ENCODE results near the gene TNFRSF18.

The TNFRSF18 gene

DNA sequence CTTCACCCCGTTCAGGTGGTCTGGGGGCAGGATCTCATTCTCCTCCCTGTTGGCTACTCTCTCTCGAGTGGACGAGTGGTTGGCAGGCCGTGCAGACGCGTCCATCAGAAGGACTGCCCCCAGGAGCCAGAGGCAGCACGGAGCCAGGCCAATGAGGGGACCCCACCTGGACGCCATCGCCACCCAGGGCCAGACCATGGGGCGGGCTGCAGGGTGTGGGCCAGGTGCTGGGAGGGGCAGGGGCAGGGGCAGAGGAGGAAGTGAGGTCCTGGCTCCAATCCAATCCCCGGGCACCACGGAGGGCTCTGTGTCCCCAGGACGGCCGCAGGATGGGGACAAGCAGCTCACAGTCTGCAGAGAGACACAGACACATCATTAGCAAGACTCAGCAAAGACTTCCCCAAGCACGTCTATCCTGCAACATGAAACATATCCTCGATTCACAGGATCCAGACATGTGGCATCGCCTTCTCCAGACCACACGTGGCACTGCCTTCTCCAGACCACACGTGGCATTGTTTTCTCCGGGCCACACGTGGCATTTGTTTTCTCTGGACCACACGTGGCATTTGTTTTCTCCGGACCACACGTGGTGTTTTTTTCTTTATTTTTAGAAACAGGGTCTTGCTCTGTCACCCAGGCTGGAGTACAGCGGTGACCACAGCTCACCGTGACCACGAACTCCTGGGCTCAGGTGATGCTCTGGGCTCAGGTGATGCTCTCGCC is 22.4 kb upstream of the TNFRSF18 start:
- DNase-seq (ENCODE audit: low spot score): no peak

DNA sequence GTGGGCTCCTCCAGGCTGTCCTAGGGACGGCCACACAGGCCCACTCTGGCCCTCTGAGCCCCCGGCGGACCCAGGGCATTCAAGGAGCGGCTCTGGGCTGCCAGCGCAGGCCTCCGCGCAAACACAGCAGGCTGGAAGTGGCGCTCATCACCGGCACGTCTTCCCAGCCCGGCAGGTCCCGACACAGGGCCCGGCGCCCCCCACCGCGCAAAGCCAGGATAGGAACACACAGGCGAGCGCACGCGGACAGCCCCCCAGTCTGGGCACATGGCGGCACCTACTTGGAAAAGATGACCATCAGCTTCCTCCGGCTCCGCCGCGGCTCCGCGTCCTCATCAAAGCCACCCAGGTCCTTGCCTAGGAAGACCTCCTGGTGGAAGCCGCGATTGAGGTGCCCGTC is 21.8 kb upstream of the TNFRSF18 start:
- no peak for DNase-seq (ENCODE audit: low spot score)

DNA sequence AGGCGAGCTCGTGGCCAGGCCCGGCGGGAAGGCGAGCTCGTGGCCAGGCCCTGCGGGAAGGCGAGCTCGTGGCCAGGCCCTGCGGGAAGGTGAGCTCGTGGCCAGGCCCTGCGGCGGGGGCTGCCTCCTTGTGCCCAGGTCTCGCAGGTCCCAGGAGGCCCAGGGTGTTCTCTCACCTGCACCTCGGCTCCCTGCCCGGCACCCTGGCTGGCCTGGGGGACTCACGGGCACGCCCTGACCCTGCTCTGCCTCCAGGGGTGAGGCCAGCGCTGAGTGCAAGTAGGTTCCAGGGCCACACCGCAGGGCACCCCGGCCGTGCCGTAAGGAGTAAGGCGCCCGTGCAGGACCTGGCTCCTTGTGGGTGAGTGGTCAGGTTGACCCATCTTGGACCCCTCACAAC is 21.0 kb upstream of the TNFRSF18 start:
- DNase-seq (ENCODE audit: low spot score): no peak

DNA sequence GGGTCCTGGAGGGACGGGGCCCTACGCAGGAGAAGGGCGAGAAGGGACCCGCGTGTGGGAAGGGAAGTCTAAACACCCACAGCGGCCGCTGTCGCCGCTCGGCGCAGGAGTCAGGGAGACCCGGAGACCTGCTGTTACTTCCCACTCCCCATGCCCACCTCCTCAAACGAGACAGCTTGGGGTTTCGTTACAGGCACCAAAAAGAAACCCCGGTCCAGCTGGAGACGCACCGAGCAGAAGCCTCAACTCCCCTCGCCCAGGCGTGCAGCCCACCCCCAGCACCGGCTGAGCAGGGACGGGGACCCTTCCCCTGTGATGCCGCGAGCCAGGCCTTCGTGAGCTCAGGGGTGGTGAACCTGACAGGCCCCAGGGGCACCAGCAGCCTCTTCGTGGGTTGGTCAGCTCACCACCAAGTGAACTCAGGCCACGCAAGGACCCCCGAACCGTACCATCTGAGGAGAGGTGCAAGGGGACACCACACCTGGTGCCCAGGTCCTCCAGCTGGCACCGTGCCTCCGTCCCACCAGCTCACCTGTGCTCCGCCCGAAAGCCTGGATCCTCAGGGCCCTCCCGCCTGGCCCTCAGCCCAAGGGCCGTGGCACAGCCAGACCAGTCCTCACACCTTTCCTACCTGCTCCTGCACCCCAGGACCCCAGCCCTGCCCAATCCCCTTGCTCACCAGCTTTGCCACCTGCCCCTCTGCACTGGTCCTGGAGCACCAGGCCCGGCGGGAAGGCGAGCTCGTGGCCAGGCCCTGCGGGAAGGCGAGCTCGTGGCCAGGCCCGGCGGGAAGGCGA is 20.4 kb upstream of the TNFRSF18 start:
- no peak for DNase-seq (ENCODE audit: low spot score)

DNA sequence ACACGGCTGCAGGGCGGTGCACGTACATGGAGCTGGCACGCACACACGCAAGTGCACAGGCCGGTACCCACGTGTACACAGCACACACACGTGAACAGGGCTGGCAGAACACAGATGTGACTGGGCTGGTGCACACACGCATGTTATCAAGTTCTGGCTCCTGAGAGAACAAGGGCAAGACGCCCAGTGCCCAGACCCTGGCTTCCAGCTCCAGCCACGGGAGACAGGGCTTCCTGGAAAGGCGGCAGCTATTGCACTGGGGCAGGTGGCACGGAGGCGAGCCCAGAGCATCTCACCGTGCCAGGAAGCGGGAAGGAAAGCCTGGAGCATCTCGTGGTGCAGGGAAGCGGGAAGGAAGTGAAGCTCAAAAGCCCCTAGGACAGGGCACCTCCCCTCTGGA is 19.5 kb upstream of the TNFRSF18 start:
- DNase-seq (ENCODE audit: low spot score): no peak

DNA sequence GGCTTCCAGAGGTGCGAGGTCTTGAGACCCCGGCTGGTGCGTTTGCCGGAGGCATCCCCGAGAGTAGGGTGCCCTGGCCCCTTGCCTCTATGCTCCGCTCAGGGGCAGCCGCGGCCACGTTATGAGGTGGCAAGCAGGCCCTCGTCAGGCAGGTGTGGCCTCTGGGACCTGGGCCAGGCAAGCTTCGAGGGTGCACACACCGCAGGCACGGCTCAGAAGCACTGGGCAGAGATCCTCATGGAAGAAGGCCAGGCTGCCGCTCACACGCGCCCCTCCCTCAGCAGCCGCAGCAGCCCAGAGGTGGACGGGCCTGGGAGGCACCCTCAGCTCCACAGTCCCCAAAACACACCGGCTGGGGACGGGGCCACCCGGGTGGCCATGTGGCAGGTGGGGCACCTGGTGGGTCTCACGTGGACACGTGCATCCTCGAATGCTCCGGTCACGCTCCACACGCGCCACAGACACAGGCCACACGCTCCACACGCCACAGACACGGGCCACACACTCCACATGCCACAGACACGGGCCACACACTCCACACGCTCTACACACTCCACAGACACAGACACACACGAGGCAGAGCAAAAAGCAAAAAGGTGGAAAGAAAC is 18.9 kb upstream of the TNFRSF18 start:
- DNase-seq (ENCODE audit: low spot score): no peak

DNA sequence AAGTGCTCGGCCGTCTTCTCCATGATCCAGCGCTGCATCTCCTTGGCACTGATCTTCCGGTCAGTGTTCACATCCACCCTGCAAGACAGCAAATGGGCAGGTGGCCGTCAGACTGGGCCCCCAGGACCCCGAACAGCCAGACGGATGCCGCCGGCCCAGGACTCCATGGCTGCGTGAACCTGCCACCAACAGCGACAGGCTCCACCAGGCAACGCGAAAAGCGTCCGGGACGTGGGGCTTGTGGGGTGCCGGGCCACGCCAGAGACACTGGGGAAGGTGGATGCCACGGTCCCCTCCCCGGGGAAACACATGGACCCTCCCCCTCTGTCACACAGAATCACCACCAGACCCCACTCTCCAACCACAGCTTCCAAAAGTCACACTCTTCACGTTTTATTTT is 17.5 kb upstream of the TNFRSF18 start:
- DNase-seq (ENCODE audit: low spot score): no peak

DNA sequence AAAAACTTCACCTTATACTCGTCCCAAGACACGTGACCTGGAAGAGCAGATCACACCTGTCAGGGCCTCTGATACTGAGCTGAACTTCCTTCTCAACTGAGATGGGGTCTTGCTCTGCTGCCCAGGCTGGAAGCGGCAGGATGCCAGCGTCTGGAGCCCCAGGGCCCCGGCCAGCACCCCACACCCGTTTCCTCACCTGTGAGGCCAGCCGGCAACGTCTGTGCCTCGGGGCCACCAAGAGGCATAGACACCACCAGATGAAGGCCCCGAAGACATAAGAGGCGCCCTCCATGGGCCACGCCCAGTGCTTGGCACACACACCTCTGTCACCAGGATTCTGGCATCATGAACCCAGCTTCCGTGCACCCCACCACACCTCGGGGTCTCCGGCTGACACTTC is 16.9 kb upstream of the TNFRSF18 start:
- DNase-seq (ENCODE audit: low spot score): no peak

DNA sequence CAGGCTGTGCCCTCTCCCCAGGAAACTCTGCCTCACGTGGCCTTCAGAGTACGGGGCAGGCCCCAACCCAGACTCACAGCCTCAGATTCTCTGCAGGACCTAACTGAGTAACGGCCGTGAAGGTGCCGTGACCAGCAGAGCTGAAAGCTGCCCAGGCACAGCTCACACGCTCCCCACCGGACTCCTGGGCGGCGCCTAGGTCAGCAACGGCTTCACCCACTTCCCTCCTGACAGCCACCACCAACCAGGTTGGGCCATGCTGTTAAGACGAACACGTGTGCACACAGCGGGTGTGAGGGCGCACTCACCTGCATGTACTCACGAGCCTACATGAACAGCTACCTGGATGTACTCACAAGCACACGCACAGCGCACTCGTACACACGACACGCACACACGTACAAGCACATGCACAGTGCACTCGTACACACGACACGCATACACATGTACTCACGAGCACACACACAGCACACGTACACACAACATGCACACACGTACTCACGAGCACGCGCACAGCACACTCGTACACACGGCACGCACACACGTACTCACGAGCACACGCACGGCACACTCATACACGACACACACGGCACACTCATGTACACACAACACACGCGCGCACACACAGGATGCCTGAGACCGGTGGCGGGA is 16.3 kb upstream of the TNFRSF18 start:
- DNase-seq (ENCODE audit: low spot score): no peak

DNA sequence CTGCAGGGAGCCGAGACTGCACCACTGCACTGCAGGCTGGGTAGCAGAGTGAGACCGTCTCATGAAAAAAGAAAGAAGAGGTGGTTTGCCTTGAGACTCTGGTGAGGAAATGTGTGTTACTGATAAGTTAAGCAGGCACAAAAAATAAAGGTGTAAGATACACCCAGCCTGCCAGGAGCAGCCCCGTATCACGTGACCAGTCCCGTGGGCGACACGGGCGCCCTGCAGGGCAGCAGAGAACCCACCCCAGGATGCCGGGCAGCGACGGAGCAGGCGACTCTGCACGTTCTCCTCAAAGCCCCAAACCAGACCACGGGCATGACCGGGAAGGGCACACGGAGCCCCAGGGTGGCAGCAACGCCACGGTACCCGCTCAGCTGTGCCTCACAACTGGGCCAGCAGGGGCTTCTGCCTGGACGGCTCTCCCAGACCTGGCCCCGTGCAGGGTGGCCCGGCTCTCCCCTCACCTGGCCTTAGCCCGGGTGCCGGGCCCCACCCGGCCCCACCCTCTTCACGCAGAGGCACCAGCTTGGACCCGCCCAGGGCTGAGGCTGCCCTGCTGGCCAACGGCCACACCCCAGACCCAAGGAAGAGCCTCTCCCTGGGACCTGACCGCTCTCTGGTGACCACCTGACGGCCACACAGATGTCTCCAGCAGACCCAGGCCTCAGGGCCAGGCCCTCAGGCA is 15.6 kb upstream of the TNFRSF18 start:
- no peak for DNase-seq (ENCODE audit: low spot score)

DNA sequence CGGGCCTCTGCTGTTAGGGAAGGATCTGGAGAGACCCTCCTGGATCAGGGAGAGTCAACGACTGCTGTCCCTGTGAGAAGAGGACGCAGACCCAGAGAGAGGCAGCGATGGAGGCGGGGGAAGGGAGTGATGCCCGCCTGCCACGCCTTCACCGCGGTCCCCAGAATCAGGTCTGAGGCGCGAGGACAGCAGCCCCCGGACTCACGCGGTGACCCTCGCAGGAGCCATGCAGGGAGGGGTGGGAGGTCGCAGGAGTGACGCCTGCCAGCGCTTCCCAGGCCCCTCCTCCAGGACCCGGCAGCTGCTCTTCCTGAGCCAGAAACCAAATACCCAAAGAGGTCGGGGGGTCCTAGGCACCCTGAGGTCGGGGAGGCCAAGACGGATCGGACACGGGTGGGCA is 13.8 kb upstream of the TNFRSF18 start:
- no peak for DNase-seq (ENCODE audit: low spot score)

DNA sequence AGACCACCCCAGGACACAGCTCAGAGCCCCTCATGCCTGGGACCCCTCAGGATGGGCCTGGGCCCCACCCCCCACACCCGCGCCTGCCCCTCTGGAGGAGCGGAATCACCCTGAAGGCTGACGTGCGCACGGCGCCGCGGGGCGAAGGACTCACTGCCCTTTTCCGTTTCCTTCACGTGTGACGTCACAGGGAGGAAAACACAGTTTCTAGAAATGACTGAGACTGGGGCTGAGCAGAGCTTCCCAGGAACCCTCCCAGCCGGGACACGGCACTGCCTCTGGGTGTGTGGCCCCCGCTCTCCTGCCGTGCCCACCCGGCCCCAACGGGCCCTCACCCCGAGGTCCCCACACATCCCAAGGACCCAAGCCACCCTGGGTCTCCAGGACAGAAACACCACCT is 12.9 kb upstream of the TNFRSF18 start:
- DNase-seq (ENCODE audit: low spot score): no peak

DNA sequence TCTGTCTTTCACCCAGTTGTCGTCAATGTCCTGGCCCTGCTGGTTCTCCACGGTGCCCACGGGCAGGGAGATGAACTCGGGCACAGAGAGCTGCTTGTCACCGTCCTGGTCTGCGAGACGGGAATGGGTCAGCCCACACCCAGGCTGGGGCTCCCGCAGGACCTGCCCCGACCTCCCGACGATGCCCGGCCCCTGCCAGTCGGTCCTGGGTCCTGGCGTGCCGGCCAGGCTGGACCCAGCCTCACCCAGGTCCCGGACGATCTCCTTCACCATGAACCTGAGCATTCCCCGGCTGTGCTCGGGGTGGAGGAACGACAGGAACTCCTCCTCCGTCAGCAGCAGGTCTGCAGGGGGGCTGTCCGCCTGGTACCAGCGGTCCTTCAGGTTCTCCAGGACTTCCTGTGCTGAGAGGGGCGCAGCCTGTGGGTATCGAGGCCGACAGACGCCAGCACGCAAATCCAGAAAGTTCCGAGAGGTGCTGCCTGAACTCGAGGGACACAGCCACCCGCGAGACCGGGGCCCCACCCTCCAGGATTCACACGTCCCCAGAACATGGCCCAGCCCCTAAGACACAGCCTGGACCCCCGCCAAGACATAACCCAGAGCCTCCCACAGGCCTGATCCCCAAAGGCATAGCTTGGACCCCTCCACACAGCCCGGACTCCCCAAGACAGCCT is 12.3 kb upstream of the TNFRSF18 start:
- no peak for DNase-seq (ENCODE audit: low spot score)

DNA sequence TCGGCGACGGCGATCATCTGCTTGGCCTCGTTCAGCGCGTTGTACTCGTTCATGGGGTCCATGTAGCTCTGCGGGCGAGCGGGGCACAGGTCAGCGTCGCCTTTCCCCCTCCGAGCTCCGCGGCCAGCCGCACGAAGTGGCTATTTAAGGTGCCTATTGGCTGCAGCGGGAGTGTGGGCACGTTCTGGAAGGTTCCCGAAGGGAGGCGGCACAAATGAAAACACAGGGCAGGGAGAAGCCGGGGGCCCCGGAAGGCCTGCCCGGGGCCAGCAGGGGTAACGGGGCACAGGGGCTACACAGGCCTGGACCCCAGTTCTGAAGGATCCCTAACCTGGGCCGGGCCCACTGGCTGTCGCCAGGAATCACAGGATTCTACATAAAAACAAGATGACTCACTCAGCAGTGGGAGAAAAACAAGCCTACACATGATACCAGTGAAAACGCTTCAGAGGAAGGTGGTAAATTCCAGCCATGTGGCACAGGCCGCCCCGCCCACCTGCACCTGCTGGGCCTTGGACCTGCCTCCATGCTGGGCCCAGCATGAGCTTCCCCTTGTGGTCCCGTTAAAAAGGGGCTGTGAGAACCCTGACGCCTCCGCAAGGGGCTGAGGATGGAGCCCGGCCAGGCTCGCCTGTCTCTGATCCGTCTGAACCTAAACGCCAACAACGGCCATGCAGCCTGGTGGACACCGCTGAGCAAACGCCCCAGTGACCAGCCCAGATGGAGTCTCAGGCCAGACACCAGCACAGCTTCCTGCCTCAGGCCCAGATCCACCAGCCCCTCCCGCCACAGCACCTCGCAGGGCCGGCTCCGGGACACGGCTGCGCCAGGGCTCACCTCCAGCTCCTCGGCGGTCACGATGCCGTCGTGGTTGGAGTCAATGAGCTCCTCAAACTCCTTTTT is 11.5 kb upstream of the TNFRSF18 start:
- DNase-seq (ENCODE audit: low spot score): no peak

DNA sequence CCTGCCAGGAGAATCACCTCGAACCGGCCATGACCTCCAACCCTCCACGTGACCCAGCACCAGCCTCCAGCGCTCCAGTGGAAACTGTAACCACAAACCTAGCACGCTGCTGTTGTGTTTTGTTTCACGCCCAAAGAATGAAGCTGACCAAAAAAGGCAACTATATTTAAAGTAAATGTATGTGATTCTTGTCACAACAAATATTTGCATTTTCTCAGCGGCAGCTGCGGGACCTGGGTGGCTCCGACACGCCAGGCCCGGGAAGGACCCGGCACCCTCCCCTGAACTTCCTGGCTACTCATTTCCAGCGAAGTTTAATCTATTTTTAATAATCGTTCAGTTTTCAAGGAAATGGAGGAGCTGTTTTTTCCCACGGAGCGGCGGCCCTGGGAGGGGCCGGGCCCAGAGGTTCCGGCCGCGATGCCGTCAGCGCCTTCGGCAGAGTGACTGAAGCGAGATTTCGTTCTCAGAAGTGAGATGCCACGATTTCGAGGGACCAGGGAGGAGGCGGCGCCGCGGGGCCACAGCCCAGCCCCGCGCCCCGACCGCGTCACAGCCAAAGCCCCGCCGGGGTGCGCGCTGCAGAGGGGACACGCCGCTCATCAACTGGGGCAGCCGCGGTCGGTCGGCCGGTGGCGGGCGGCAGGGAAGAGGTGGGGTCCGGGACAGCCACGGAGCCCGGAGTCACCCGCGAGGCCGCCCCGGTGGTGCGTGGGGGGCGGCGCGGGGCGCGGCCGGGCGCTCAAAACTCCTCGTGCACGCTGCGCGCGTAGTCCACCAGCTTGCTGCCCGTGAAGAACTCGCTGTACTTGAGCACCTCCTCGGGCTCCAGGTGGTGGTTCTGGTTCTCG is 10.6 kb upstream of the TNFRSF18 start:
- no peak for DNase-seq (ENCODE audit: low spot score)

DNA sequence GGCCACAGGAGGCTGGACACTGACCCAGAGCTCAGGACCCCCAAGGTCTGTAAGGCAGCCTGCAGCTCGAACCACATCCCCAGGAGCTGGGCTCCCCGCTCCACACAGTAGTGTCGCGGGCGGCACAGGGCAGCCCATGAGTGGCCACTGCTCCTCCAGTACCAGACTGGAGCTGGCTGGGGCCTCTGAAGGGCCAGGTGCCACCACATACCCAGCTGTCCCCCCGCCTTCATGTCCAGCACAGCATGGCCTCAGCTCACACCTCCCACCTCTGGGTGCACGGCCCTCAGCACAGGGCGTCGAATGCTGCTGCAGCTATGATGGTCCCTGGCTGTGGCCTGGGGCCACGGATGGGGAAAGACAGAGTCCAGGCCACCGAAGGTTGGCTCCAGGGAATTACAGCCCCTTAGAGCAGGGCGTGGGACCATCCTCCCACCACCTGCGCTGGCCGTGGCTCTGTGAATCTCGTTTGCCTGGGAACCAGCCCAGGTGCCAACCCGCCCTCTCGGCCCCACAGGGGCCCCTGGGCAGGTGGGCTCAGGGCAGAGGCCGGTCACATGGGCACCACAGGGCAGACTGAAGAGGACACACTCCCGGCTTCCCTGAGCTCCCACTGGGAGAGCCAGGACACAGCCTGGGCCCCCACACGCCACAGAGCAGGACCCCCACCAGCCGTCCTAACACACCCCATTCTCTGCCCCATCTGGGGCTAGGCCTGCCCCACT is 9.7 kb upstream of the TNFRSF18 start:
- DNase-seq (ENCODE audit: low spot score): no peak

DNA sequence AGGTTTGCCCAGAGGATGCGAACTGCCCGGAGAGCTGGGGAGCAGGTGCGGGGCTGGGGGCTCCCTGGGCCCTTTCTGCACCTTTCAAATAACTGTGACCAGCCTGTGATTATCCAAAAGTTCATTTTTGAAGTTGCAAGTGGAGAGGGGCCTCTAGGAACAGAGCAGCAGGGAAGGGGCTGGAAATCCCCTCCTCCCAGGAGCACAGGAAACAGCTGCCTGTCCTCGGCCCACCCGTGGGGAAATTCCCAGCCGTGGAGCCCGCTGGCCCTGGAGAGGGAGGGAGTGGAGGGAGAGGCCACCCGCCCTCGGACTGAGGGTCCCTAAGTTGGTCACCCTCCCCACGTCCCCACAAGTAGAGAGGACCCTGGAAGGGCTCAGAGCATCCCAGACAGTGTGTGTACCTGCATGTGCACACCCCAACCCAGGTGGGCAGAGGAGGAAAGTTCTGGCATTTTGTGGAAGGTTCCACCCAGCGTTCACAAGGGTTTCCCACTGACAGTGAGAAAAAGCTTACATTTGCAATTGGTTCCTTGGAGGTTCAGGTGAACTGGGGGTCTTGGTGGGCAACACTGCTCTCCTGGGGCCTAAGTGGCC is 8.8 kb upstream of the TNFRSF18 start:
- DNase-seq (ENCODE audit: low spot score): no peak
